Lower leg skin (tissue), 4 donors: ENCODE results near the gene PTPRC. TPM values are rescaled to one million over a fixed set of nuclear protein-coding genes. Genes with fewer than 3 reads are reported as not detected.

Experiments used
- DNase-seq, 2 donors: peaks; one replicate each; pipeline ENCODE4 v3.0.0-alpha.2; 2019; ENCODE audit warnings: low spot score in 2 of 2
- H3K4me3 ChIP-seq: fragments of 200-600 bp; sonication (generic); 2 replicates; pipeline ENCODE4 v1.5.1; 2017; ENCODE audit warnings: mild to moderate bottlenecking, low read depth; ENCODE audit not compliant: poor library complexity, severe bottlenecking
- CTCF ChIP-seq, 3 donors: fragments of 450-650 bp; IDR thresholded peaks; one replicate each; pipeline ENCODE4 v1.5.1; 2016; ENCODE audit warnings: antibody characterized with exemption in 3 of 3, mild to moderate bottlenecking in 3 of 3, moderate library complexity in 2 of 3
- POLR2A ChIP-seq, 2 donors: fragments of 450-650 bp; IDR thresholded peaks; one replicate each; pipeline ENCODE4 v1.6.1; 2016 to 2017; ENCODE audit warnings: antibody characterized with exemption in 2 of 2, mild to moderate bottlenecking in 1 of 2, moderate library complexity in 1 of 2
- WGBS, 2 donors: methylation state at CpG; one replicate each; pipeline ENCODE4 v1.1.5; 2018; 5-methylcytosine and 5-hydroxymethylcytosine counted together
- intact Hi-C: fragments of 100-400 bp; cut with DNase I; formaldehyde crosslinking; loops from one replicate; pipeline ENCODE4 v1.15.0; 2023; ENCODE audit warnings: low total_unique reads
- total RNA-seq, 4 donors: library from RNA; depleted of rRNA; stranded (reverse); fragments of >200 nt; gene quantifications; one replicate each; pipeline ENCODE4 v1.1.0, GENCODE V29; 2016

Gene PTPRC
- 1 to 10 TPM; 4.0 to 8.3 (median 4.7) TPM for total RNA-seq

GRCh38 chr1:198638894-198639635 is at the start of gene PTPRC:
PTPRC (plus strand) TSS chr1:198639040; CDS start chr1:198639269, 229 bp downstream.
- TF ChIP-seq POLR2A (IDR thresholded peaks at IDR 0.05) (peak in 1 of 2 donors; percentile 28), CTCF (IDR thresholded peaks at IDR 0.05) (no peak)
- WGBS, 2 donors, result 64 to 68% methylated on average over 6 of the region's 6 CpGs
- no peak within 1 kb of the TSS for H3K4me3 ChIP-seq
- intact Hi-C loops, result no loop called here
- DNase-seq, result no peak

- no peak for DNase-seq
- no peak for TF ChIP-seq CTCF (IDR thresholded peaks at IDR 0.05)
- TF ChIP-seq POLR2A (IDR thresholded peaks at IDR 0.05), result no peak
- no peak overlapping the region for H3K4me3 ChIP-seq
- intact Hi-C loops, result no loop called here
Observed at GRCh38 chr1:198590454-198590853, 48.4 kb upstream of the PTPRC start.

GRCh38 chr1:198595765-198596164 is 43.1 kb upstream of the PTPRC start:
- DNase-seq, result no peak
- TF ChIP-seq CTCF (IDR thresholded peaks at IDR 0.05), result no peak
- TF ChIP-seq POLR2A (IDR thresholded peaks at IDR 0.05), result no peak
- H3K4me3 ChIP-seq, result no peak overlapping the region
- intact Hi-C loops, result no loop called here
- 81 to 90% methylated on average over 2 of the region's 2 CpGs for WGBS, 2 donors

- no peak overlapping the region for H3K4me3 ChIP-seq
- intact Hi-C loops, result no loop called here
- WGBS, 2 donors, result 84 to 91% methylated on average over 7 of the region's 7 CpGs
- DNase-seq, result no peak
- no peak for TF ChIP-seq POLR2A (IDR thresholded peaks at IDR 0.05)
Observed at GRCh38 chr1:198597690-198598430, 41.0 kb upstream of the PTPRC start.

GRCh38 chr1:198598796-198599321 is 40.0 kb upstream of the PTPRC start:
- WGBS, 2 donors, result 80 to 89% methylated on average over 6 of the region's 6 CpGs
- H3K4me3 ChIP-seq, result no peak overlapping the region
- TF ChIP-seq POLR2A (IDR thresholded peaks at IDR 0.05), result no peak
- TF ChIP-seq CTCF (IDR thresholded peaks at IDR 0.05), result no peak
- no peak for DNase-seq
- intact Hi-C loops, result no loop called here

- H3K4me3 ChIP-seq, result no peak overlapping the region
- intact Hi-C loops, result no loop called here
- TF ChIP-seq CTCF (IDR thresholded peaks at IDR 0.05) (no peak), POLR2A (IDR thresholded peaks at IDR 0.05) (no peak)
- 77 to 93% methylated on average over 2 of the region's 2 CpGs for whole genome bisulfite sequencing, 2 donors
- no peak for DNase-seq
Observed at GRCh38 chr1:198599749-198600148, 39.1 kb upstream of the PTPRC start.
